ENCODE data around the gene CERS6.

- TF ChIP-seq EZH2phosphoT487 (IDR thresholded peaks at IDR 0.05; ENCODE audit: unreplicated experiment) = no peak
- no peak for TF ChIP-seq CTCF (conservative IDR thresholded peaks at IDR 0.05; ENCODE audit: low read depth in 2 of 2)
- no peak for TF ChIP-seq EZH2 (IDR thresholded peaks at IDR 0.05; ENCODE audit: low read depth, unreplicated experiment)
- TF ChIP-seq ETS1 (IDR thresholded peaks at IDR 0.05) = no peak
- no peak for TF ChIP-seq POLR2AphosphoS5 (IDR thresholded peaks at IDR 0.05; ENCODE audit: low read depth)
Measured at GRCh38 chr2:168528469-168528868, 72.4 kb downstream of the CERS6 start.
